Neural cell (in vitro differentiated cells): ENCODE data around the gene GTSE1.

ENCODE experiments used
- CTCF ChIP-seq: fragments of 450-650 bp; IDR thresholded peaks from 2 replicates; pipeline ENCODE4 v1.5.1; 2014; ENCODE audit warnings: antibody characterized with exemption, mild to moderate bottlenecking, moderate library complexity; ENCODE audit not compliant: poor library complexity, severe bottlenecking
- EP300 ChIP-seq: fragments of 450-650 bp; conservative IDR thresholded peaks from 2 replicates; pipeline ENCODE4 v1.6.1; 2014; ENCODE audit warnings: antibody characterized with exemption, mild to moderate bottlenecking, moderate library complexity; ENCODE audit not compliant: poor library complexity, severe bottlenecking
- EZH2 ChIP-seq: fragments of 200-600, 300-800 bp; shearing (Covaris generic), sonication (generic); IDR thresholded peaks from 2 replicates; pipeline ENCODE4 v1.6.1; 2014; ENCODE audit warnings: antibody characterized with exemption, low read length, borderline replicate concordance, mild to moderate bottlenecking; ENCODE audit not compliant: insufficient read depth, poor library complexity, severe bottlenecking
- MXI1 ChIP-seq: fragments of 450-650 bp; conservative IDR thresholded peaks from 2 replicates; pipeline ENCODE4 v1.6.1; 2014; ENCODE audit warnings: antibody characterized with exemption, mild to moderate bottlenecking; ENCODE audit not compliant: poor library complexity, severe bottlenecking
- RAD21 ChIP-seq: fragments of 450-650 bp; conservative IDR thresholded peaks from 2 replicates; pipeline ENCODE4 v1.6.1; 2014; ENCODE audit warnings: antibody characterized with exemption, mild to moderate bottlenecking, moderate library complexity
- REST ChIP-seq: IDR thresholded peaks from 2 replicates; pipeline ENCODE4 v1.6.1; 2012; ENCODE audit warnings: borderline replicate concordance
- SMC3 ChIP-seq: fragments of 450-650 bp; conservative IDR thresholded peaks from 2 replicates; pipeline ENCODE4 v1.6.1; 2014; ENCODE audit warnings: antibody characterized with exemption, mild to moderate bottlenecking, moderate library complexity; ENCODE audit not compliant: poor library complexity
- TAF1 ChIP-seq: IDR thresholded peaks from 2 replicates; pipeline ENCODE4 v1.6.1; 2012; ENCODE audit warnings: low read depth

GRCh38 chr22:46275455-46276122 is 21.1 kb upstream of the GTSE1 start:
- no peak for TF ChIP-seq MXI1
- TF ChIP-seq CTCF, result no peak
- TF ChIP-seq SMC3, result no peak
- TF ChIP-seq RAD21, result no peak
- no peak for TF ChIP-seq EP300
- TF ChIP-seq REST, result no peak
- no peak for TF ChIP-seq TAF1
- TF ChIP-seq EZH2, result no peak
